ENCODE measurements around the gene ROR1. TPM values are rescaled to one million over a fixed set of nuclear protein-coding genes. Genes with fewer than 3 reads are reported as not detected.

Gene ROR1
- total and polyA plus RNA-seq, 9 of the 15 experiments (the other 6 are each of a cell fraction or from before 2014, with no cell fraction given), result 0.02 TPM; not detected in 8

DNA sequence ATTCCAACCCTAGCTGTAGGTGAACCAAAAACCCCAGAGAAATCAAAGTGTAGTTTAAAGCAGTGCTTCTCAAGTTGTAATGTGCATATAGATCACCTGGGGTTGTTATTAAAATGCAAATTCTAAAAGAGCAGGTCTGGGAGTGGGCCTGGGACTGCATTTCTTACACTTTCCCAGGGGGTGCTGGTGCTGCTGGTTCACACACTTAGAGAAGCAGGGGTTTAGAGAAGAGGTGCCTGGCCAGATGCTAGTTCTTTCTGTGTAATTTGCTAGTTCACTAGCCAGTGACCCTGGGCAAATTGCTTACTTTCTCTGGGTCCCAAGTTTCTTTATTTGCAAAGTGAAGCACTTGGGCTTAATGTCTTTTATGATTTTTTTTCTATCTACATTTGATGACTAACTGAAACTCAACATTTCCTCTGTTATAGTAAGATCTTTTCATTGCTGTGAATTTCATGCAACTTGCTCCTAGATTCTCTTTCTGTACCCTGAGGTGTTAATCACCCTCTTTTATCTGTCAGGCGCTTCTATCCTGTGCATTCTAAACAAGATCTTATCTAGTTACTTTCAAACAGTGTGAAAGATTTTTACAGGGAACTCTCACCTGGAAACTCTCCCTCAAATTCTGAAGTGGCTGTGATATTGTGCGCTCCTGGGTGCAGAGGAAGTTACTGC is 287.8 kb downstream of the ROR1 start (continued):
- TF ChIP-seq SMAD3 (CRISPR knock-in tag; conservative IDR thresholded peaks at IDR 0.05) (no peak), RBM22 (IDR thresholded peaks at IDR 0.05; ENCODE audit: low read depth, low read length, poor library complexity, severe bottlenecking) (no peak), PML (IDR thresholded peaks at IDR 0.05; ENCODE audit: low read length) (no peak), SREBF2 (CRISPR knock-in tag; IDR thresholded peaks at IDR 0.05) (no peak), ZNF354B (CRISPR knock-in tag; IDR thresholded peaks at IDR 0.05) (no peak), PATZ1 (CRISPR knock-in tag; IDR thresholded peaks at IDR 0.05; ENCODE audit: borderline replicate concordance) (no peak)
- TF ChIP-seq, protein P1, sequence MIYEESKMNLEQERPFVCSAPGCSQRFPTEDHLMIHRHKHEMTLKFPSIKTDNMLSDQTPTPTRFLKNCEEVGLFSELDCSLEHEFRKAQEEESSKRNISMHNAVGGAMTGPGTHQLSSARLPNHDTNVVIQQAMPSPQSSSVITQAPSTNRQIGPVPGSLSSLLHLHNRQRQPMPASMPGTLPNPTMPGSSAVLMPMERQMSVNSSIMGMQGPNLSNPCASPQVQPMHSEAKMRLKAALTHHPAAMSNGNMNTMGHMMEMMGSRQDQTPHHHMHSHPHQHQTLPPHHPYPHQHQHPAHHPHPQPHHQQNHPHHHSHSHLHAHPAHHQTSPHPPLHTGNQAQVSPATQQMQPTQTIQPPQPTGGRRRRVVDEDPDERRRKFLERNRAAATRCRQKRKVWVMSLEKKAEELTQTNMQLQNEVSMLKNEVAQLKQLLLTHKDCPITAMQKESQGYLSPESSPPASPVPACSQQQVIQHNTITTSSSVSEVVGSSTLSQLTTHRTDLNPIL (CRISPR knock-in tag; IDR thresholded peaks at IDR 0.05), result no peak

GRCh38 chr1:64062529-64062928 is 288.7 kb downstream of the ROR1 start:
- Histone ChIP-seq H3K4me2 (ENCODE audit: insufficient read depth, low read length) (no peak overlapping the region), H3K9me1 (ENCODE audit: control insufficient read depth, insufficient read depth, low read length) (no peaks in the 10 kb centered on the region), H3K27ac (ENCODE audit: extremely low read depth, low read depth, low read length) (no peak overlapping the region), H3K36me3 (ENCODE audit: control insufficient read depth, insufficient read depth, low read length) (no peaks in the 10 kb centered on the region), H3K27me3 (ENCODE audit: control insufficient read depth in 2 of 2, insufficient read depth in 2 of 2, low read length in 2 of 2) (no peaks in the 10 kb centered on the region), H3K4me3 (no peak overlapping the region), H3K4me1 (replicated peaks in 1 of 2; ENCODE audit: control insufficient read depth in 2 of 2, insufficient read depth in 2 of 2, low read length in 2 of 2) (no peaks in the 10 kb centered on the region), H3K9me3 (replicated peaks; ENCODE audit: control insufficient read depth, insufficient read depth, low read depth, low read length) (no peaks in the 10 kb centered on the region), H2AFZ (ENCODE audit: low read depth, low read length) (no peak overlapping the region), H3K9ac (ENCODE audit: insufficient read depth in 1 of 2, low read depth in 2 of 2, low read length in 2 of 2) (no peak overlapping the region), H3K79me2 (ENCODE audit: control insufficient read depth, insufficient read depth, low read length) (no peaks in the 10 kb centered on the region), H4K20me1 (replicated peaks; ENCODE audit: control insufficient read depth, insufficient read depth, low read length) (no peaks in the 10 kb centered on the region)
- ATAC-seq, result no peak
- in situ Hi-C loops (cut with MboI) (no loop called here), intact Hi-C loops (cut with micrococcal nuclease) (no loop called here)
- TF ChIP-seq PTTG1 (tag; IDR thresholded peaks at IDR 0.05; ENCODE audit: low read depth), result no peak
- no peak for TF ChIP-seq FIP1L1 (IDR thresholded peaks at IDR 0.05; ENCODE audit: low read depth, low read length, poor library complexity, severe bottlenecking)
- TF ChIP-seq NFIC (IDR thresholded peaks at IDR 0.05), result no peak
- no peak for TF ChIP-seq ZNF75A (CRISPR knock-in tag; IDR thresholded peaks at IDR 0.05)
- TF ChIP-seq CBX8 (IDR thresholded peaks at IDR 0.05; ENCODE audit: borderline replicate concordance, extremely low read depth, low read depth, low read length, poor library complexity, severe bottlenecking), result no peak
- no peak for TF ChIP-seq MECOM (CRISPR knock-in tag; IDR thresholded peaks at IDR 0.05)
- 0% methylated on average over 5 of the region's 6 CpGs for WGBS (ENCODE audit: insufficient coverage, low coverage, missing lambda C conversion rate)
- CTCF ChIA-PET (ENCODE audit: low intra/inter-chr PET ratio), result no interaction called here
- DNase-seq (ENCODE audit: extremely low read depth in 1 of 4, low spot score in 3 of 4), result no peak
- no TSS peak for BruUV-seq (replicated peaks)
- POLR2A ChIA-PET, result no interaction called here
- no peak for FAIRE-seq
